GM21515 (cell line): ENCODE measurements around the gene AAMP.
"Not testable (repeated sequence)": the region's sequence is repeated elsewhere in the genome, so short reads cannot be mapped to it uniquely, and the experiment has no call there.

Experiments used
- ATAC-seq: cut with Tn5 transposase; IDR thresholded peaks from one replicate; pipeline ENCODE4 v1.9.1; 2021; ENCODE audit not compliant: unreplicated experiment

Gene AAMP

DNA sequence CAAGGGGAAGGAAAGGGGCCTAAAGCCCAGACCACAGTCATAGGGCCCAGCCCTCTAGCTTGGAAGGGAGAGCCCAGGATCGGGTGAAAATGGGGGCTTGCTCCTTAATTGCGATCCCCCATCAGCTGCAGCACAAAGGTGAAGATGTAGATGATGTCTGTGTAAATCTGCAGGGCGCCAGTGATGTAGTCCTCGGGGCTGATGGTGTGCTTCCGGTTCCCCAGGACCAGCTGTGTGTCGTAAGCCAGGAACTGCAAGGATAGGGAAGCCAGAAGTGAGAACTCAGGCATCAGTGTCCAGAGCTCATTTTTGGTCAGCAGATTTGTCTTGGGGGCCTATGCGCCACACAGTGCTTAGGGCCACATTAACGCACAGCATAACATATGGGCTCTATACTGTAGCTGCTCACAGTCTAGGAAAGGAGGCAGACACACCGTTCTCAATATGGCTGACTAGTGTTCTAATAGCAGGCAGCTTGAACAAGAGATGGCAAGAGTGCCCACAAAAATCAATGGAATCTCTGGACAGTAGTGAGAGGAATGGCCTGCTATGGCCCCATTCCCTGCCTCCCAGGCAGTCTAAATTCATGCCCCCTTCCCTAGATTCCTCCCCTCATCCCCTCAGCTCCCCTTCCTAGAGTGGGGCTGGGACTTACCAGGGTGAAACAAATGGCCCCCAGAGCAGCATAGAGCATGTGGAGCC is 5.6 kb upstream of the AAMP start:
- ATAC-seq = no peak

GRCh38 chr2:218274586-218274985 is 4.6 kb upstream of the AAMP start:
- ATAC-seq = no peak

DNA sequence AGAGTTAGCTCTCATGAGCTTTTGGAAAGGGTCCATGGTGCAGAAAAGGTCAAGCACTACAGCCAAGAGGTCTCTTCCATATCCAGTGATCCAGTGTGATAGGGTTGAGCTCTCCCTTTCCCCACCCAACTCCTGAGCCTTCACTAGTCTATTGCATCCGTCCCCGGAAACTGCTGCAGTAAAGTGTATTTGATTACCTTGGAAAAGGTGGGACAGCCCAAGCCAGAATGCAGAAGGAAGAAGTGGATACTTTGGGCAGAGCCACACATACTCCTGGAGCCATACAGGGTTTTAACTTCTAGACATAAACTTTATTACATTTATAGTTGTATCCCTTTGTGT is 3.9 kb upstream of the AAMP start:
- ATAC-seq = no peak

- ATAC-seq = not testable (repeated sequence)
These were observed 3.4 kb upstream of the AAMP start for GRCh38 chr2:218273214-218273907.

DNA sequence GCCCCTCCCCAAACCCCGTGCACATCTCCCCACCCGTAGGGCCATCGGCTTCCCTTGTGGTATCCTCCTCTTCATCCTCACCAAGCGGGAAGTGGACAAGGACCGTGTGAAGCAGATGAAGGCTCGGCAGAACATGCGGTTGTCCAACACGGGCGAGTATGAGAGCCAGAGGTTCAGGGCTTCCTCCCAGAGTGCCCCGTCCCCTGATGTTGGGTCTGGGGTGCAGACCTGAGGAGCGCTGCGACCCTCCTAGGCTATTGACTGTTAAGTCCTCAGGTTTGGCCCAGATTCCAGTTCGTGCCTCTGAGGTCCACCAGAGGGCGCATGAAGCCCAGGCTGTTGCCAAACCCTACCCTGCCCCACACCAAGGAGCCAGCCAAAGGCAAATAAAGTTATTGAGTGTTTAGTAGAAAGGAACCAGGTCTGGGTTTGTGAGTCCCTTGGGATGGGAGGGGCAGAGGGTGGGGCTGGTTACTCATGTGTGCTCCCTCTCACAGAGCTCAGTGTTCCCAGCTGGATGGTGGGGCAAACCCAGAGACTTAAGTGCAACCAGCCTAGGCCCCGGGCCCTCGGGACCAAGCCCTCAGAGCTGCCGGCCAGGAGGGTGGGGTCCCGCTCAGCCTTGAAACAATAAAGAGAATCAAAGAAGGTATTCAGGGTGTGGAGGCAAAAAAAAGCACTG is 2.7 kb upstream of the AAMP start:
- ATAC-seq = no peak

DNA sequence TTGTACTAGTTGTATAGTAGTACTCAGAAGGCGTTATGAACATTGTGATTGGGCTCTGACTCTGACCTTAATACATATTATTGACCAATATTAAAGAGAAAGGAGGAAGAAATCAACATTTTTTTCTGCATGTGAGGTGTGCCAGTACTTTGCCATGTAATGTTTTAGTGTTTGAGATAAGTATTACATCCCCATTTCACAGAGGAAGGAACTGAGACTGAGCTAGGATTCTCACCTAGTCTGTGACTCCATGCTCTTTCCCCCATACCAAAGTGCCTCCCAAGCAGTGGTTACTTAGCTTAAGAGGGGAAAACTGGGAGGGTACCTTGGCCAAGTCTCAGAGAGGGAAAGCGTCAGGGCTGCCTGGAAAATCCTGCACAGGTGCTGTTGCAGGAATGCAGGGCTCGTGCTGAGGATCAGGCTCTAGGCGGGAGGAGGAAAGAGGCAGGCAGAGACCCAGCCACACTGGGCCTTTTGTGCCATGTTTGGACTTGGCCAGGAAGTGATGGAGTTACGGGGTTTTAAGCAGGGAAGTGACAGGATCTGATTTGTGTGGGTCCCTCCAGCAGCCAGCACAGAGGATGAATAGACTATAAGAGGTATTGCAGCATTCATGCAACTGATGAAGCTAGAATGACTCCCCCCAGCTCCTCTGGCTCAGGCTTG is 2.1 kb upstream of the AAMP start:
- ATAC-seq = no peak

- no peak for ATAC-seq
These were observed 1.5 kb upstream of the AAMP start for GRCh38 chr2:218271487-218271797.

DNA sequence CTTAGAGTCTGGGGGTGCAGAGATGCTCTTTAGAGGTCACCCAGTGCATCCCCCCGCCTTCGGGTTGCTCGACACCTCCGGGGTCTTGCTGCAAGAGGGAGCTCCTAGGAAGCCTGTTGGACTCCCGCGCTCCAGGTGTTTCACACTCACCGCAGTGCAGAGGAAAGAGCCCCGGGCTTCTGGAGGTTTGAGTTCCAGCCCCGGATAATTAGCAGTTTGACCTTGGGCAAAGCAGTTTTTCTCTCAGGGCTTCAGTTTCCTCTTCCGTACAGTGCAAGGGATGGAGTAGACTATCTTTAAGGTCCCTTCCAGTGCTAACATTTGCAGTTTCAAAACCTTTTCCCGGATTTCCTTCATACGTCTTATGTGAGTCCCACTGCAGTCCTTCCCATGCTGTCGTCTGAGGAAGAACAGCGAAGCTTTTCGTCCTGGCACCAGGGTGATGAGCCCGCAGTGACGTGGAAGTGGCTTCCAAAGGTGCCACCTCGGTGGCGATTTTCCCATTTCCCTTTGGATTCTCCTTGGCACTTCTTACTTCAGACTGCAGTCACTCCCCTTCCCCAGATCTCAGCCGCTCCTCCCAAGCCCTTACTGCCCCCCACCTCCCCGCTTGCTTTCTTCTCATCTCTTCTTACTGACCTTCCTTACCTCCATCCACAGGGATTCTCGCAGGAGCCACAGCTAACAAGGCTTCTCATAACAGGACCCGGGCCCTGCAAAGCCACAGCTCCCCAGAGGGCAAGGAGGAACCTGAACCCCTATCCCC is 967 bp upstream of the AAMP start:
- no peak for ATAC-seq

DNA sequence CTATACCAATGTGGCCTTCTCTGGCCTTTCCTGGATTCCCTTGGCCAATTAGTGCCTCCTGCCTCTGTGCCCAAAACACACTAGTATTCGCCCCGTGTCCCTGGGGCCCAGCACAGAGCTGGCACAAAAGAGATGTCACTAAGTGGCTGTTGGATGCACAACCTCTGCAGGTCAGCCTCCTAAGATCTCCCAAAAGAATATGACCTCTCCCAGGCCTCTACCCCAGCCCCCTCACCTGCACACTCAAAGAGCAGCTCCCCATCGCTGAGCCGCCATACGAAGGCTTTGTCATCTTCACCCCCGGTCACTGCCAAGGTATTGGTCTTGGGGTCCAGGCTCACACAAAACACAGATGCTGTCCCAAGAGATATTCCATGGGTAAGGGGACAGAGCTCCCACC is 2.7 kb downstream of the AAMP start:
- ATAC-seq = no peak

GRCh38 chr2:218266316-218266979 is 3.5 kb downstream of the AAMP start:
- ATAC-seq = no peak

- no peak for ATAC-seq
These were observed 4.3 kb downstream of the AAMP start for GRCh38 chr2:218265626-218266025.

GRCh38 chr2:218264773-218265561 is 5.0 kb downstream of the AAMP start:
- ATAC-seq = no peak

- no peak for ATAC-seq
These were observed 5.9 kb downstream of the AAMP start for GRCh38 chr2:218263817-218264641.

DNA sequence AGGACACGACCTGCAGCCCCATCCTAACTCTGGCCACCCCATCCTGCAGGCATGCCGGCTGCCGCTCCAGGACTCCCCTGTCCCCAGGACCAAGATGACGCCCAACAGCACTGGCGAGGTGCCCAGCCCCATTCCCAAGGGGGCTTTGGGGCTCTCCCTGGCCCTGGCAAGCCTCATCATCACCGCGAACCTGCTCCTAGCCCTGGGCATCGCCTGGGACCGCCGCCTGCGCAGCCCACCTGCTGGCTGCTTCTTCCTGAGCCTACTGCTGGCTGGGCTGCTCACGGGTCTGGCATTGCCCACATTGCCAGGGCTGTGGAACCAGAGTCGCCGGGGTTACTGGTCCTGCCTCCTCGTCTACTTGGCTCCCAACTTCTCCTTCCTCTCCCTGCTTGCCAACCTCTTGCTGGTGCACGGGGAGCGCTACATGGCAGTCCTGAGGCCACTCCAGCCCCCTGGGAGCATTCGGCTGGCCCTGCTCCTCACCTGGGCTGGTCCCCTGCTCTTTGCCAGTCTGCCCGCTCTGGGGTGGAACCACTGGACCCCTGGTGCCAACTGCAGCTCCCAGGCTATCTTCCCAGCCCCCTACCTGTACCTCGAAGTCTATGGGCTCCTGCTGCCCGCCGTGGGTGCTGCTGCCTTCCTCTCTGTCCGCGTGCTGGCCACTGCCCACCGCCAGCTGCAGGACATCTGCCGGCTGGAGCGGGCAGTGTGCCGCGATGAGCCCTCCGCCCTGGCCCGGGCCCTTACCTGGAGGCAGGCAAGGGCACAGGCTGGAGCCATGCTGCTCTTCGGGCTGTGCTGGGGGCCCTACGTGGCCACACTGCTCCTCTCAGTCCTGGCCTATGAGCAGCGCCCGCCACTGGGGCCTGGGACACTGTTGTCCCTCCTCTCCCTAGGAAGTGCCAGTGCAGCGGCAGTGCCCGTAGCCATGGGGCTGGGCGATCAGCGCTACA is 7.0 kb downstream of the AAMP start:
- no peak for ATAC-seq

DNA sequence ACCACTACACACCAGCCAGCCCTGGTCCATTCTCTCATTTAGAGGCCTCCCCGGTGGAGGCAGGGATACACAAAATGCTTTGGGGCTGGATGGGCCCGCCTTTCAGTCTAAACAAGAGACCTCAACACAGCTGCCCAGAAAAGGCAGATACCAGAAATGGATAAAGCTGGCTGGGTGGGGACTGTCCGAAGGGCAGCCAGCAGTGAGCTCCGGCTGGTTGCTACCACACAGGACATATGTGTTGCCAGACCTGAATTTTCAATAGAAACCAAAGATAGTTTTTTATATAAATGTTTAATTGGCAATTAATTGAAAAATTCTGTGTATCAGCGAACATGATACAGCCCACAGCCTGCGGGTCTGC is 7.7 kb downstream of the AAMP start:
- no peak for ATAC-seq

DNA sequence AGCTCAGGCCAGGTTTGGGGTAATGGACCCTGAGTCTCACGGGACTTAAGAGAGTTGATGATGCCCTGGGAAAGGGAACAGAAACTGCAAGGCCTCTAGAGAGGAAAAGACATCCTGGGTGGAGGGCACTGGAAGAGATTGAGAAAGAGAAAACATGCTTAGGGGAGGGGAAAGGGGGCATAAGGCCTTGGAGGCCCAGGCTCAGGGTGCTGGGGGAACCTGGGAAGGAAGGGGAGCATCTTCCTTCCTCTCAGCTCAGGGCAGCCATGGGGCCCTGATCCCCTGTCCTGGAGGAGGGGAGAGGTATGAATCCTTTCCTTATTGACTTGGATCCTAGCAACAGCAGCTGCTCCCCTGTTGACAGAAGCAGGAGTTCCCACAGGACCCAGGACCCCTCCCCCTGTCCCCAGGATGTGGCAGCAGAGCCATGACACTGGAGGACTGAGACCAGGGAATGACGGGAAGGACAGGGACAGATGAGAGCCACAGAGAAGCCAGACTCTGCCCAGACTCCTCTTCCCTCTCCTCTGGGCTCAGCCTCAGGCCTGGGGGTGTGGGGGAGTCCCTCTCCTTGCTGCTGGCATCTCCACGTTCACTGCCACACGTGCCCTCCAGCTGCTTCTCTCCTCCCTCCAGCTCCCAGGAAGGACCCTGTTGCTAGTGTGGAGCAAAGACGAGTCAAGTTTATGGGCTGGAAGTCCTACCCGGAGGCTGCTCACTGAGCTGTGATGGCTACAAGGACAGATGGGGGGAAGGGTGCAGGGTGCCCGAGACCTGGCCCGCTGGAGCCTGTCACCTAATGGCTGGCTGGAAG is 8.3 kb downstream of the AAMP start:
- ATAC-seq = no peak

DNA sequence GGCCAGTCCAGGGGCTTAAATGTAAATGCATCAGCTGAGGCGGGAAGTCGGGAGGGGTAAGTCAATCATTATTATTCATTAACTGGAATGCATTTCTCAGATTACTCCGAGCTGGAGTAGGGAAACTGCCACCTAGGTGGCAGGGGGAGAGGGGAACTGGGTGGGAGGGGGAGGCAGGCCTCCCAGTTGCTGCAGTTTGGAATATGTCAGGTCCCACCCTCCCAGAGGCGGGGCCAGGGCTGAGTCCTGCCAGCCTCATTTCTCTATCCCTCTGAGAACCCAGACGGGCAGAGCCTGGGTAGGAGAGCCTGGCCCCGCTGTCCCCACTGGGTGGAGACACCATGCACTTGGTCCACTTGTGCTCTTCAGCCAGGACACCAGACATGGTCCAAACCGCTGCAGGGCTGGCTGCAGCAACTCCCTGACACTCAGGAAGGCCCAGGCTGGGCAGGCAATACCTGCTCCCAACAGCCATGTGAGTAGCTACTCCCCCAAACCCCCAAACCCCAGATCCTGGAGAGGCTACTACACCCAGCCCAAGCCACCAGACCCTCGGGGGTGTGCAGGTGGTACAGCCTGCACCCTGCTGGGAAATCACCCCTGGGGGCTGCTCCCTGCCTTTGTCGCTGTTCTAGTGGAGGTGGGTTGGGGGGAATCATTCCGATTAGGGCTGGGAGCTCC is 9.1 kb downstream of the AAMP start, which contains the start of gene GPBAR1:
Gene GPBAR1 (plus strand): TSS at position 274 of the 681 bp plus-strand sequence. CDS start 1,710 bp downstream, outside the sequence.
- ATAC-seq = no peak
